ENCODE data around the gene CTAG1A. TPM values are rescaled to one million over a fixed set of nuclear protein-coding genes. Genes with fewer than 3 reads are reported as not detected.
"Not testable (repeated sequence)": the region's sequence is repeated elsewhere in the genome, so short reads cannot be mapped to it uniquely, and the experiment has no call there.

The CTAG1A gene
- polyA plus RNA-seq, result not detected
- long read RNA-seq, donor 1, result 0 reads
- long read RNA-seq, donor 2, result 0 reads
- long read RNA-seq, donor 3, result 0 reads
- long read RNA-seq, donor 4, result 0 reads
- long read RNA-seq, donor 5, result 0 reads
- long read RNA-seq, donor 6, result 0 reads
- long read RNA-seq, donor 7, result 0 reads
- long read RNA-seq, donor 8, result 0 reads
- long read RNA-seq, donor 9, result 0 reads
- long read RNA-seq, donor 10, result 0 reads

DNA sequence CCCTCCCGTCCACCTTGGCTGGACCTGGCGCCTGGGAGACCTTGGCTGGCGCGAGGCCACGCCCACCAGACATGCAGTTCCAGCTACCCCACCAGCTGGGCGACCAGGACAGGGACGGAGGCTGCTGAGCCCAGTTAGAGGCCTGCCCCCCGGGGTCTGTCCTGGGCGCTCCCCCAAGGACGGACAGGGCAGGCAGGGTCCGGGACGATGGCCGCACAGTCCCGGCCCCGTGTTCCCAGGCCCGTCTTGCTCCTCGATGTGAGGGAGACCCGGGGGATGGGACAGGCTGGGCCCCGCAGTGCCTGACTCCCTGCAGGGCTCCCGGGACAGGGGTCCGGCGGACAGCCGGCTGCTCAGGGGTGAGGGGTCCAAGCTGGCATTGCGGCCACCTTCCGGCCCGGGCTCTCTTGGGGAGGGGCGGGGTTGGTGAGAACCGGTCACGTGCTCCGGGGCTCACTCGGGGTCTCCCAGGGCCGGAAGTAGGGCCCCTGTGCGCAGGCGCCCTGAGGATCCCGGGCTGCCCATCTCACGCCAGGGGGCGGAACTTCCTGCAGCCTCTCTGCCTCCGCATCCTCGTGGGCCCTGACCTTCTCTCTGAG lies at the start of gene CTAG1A:
CTAG1A (plus strand) TSS at position 549 of the 599 bp plus-strand sequence. CDS start 74 bp downstream, outside the sequence.
- not testable (repeated sequence) for H3K27me3 ChIP-seq (ENCODE audit: control insufficient read depth in 3 of 3, insufficient read depth in 3 of 3, low read length in 3 of 3); DNase-seq; H3K36me3 ChIP-seq (ENCODE audit: control insufficient read depth in 3 of 3, insufficient read depth in 2 of 3, low read depth in 1 of 3, low read length in 3 of 3); H3K27ac ChIP-seq (ENCODE audit: low read depth in 1 of 3, low read length in 2 of 3); H3K4me1 ChIP-seq (ENCODE audit: control insufficient read depth in 3 of 3, insufficient read depth in 2 of 3, low read depth in 1 of 3, low read length in 2 of 3); FAIRE-seq; H3K4me3 ChIP-seq (ENCODE audit: low read depth in 1 of 3, low read length in 3 of 3); H3K9me3 ChIP-seq (ENCODE audit: control insufficient read depth in 2 of 2, insufficient read depth in 1 of 2, low read depth in 1 of 2, low read length in 1 of 2)
- WGBS, 3 donors, result no CpG with 5 or more reads among the region's 39 CpGs

DNA sequence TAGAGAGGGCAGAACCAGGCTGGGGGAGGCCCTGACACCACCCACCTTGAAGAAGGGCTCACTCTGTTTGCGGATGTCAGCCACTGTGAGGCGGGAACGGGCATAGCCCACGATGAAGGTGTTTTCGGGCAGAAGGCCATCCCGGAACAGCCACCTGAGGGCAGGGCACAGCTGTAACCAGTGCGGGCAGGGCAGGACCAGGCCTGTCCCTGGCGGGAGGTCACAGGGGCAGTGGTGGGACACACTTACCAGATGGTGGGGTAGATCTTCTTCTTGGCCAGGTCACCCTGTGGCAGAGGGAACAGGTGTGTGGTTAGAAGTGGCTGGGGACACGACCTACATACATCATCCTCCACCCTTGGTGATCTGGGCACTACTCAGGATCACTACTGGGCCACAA lies 49.0 kb upstream of the CTAG1A start:
- Histone ChIP-seq H3K4me1 (ENCODE audit: control insufficient read depth in 3 of 3, insufficient read depth in 2 of 3, low read depth in 1 of 3, low read length in 2 of 3) (peaks cover 0 to 11% (median 0%) of the 10 kb centered on the region in 3 donors), H3K27ac (ENCODE audit: low read depth in 1 of 3, low read length in 2 of 3) (no peak overlapping the region), H3K4me3 (ENCODE audit: low read depth in 1 of 3, low read length in 3 of 3) (no peak overlapping the region), H3K9me3 (ENCODE audit: control insufficient read depth in 2 of 2, insufficient read depth in 1 of 2, low read depth in 1 of 2, low read length in 1 of 2) (no peaks in the 10 kb centered on the region), H3K27me3 (ENCODE audit: control insufficient read depth in 3 of 3, insufficient read depth in 3 of 3, low read length in 3 of 3) (no peaks in the 10 kb centered on the region), H3K36me3 (ENCODE audit: control insufficient read depth in 3 of 3, insufficient read depth in 2 of 3, low read depth in 1 of 3, low read length in 3 of 3) (peaks cover 0 to 39% (median 0%) of the 10 kb centered on the region in 3 donors)
- FAIRE-seq (no peak), DNase-seq (no peak)
- 83 to 85% (median 84%) methylated on average over 5 to 9 of the region's 9 CpGs for WGBS, 3 donors

DNA sequence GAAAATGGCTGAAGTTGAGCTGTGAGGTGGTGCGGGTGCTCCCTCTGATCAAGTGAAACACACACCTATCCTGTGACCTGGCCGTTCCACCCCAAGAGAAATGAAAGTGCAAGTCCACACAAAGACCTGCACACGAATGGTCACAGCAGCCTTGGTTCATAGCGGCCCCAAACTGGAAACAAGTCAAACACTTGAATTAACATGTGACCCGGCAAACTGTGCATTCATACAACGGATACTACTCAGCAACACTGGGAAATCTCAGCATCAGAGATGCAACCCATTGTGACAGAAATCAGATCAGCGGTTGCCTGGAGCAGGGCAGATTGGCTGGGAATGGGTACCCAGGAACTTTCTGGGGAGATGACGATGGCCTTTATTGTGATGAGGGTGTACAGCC lies 45.9 kb upstream of the CTAG1A start:
- Histone ChIP-seq H3K36me3 (ENCODE audit: control insufficient read depth in 3 of 3, insufficient read depth in 2 of 3, low read depth in 1 of 3, low read length in 3 of 3) (peaks cover 0 to 30% (median 0%) of the 10 kb centered on the region in 3 donors), H3K4me1 (ENCODE audit: control insufficient read depth in 3 of 3, insufficient read depth in 2 of 3, low read depth in 1 of 3, low read length in 2 of 3) (peaks cover 0 to 3% (median 0%) of the 10 kb centered on the region in 3 donors), H3K9me3 (ENCODE audit: control insufficient read depth in 2 of 2, insufficient read depth in 1 of 2, low read depth in 1 of 2, low read length in 1 of 2) (no peaks in the 10 kb centered on the region), H3K27me3 (ENCODE audit: control insufficient read depth in 3 of 3, insufficient read depth in 3 of 3, low read length in 3 of 3) (no peaks in the 10 kb centered on the region), H3K27ac (ENCODE audit: low read depth in 1 of 3, low read length in 2 of 3) (no peak overlapping the region), H3K4me3 (ENCODE audit: low read depth in 1 of 3, low read length in 3 of 3) (no peak overlapping the region)
- DNase-seq (no peak), FAIRE-seq (no peak)
- 82 to 90% (median 84%) methylated on average over 8 of the region's 8 CpGs for WGBS, 3 donors

DNA sequence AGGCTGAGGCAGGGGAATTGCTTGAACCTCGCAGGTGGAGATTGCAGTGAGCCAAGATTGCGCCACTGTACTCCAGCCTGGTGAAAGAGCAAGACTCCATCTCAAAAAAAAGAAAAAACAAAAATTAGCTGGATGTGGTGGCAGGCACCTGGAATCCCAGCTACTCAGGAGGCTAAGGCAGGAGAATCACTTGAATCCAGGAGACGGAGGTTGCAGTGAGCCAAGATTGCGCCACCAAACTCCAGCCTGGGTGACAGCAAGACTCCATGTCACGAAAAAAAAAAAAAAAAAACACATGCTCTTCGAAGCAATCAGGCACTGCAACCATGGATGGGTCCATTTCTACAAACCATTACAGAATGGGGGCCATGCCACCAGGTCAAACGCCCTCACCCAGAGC lies 44.6 kb upstream of the CTAG1A start:
- H3K27me3 ChIP-seq (ENCODE audit: control insufficient read depth in 3 of 3, insufficient read depth in 3 of 3, low read length in 3 of 3); H3K27ac ChIP-seq (ENCODE audit: low read depth in 1 of 3, low read length in 2 of 3); DNase-seq; H3K9me3 ChIP-seq (ENCODE audit: control insufficient read depth in 2 of 2, insufficient read depth in 1 of 2, low read depth in 1 of 2, low read length in 1 of 2); FAIRE-seq; H3K4me1 ChIP-seq (ENCODE audit: control insufficient read depth in 3 of 3, insufficient read depth in 2 of 3, low read depth in 1 of 3, low read length in 2 of 3); H3K4me3 ChIP-seq (ENCODE audit: low read depth in 1 of 3, low read length in 3 of 3): not testable (repeated sequence)
- H3K36me3 ChIP-seq (ENCODE audit: control insufficient read depth in 3 of 3, insufficient read depth in 2 of 3, low read depth in 1 of 3, low read length in 3 of 3), result peaks cover 0 to 26% (median 0%) of the 10 kb centered on the region in 3 donors
- WGBS, 3 donors, result 81 to 92% (median 88%) methylated on average over 5 to 7 of the region's 7 CpGs

DNA sequence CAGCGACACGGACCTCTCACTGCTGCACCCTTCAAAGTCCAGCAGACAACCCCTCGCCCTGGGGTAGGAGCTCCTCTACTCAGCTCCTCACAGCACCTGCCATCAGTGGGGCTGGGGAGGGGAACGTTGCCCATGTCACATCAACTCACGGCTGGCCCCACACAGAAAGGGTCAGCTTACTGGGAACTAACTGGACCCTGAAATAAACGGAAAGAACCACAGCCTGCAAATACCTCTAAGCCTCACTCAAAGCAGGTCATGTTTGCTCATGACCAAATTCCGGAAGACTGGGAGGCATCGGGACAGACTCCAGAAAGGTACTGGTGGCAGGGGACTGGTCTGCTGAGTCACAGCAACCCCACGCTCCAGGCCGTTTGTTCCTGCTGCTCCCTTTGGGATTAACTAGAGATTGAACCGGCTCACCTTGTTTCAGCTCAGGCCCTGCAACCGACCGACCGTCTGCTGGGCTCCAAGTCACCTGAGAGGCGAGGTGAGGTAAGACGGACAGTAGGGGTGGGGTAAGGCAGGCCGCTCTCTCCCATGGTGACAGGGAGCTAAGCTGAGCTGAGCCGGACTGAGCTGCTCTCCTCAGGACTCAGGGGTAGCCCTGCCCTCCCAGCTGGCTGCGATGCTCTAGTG lies 43.9 kb upstream of the CTAG1A start:
- peaks cover 0 to 2% (median 0%) of the 10 kb centered on the region in 3 donors for H3K4me1 ChIP-seq (ENCODE audit: control insufficient read depth in 3 of 3, insufficient read depth in 2 of 3, low read depth in 1 of 3, low read length in 2 of 3)

DNA sequence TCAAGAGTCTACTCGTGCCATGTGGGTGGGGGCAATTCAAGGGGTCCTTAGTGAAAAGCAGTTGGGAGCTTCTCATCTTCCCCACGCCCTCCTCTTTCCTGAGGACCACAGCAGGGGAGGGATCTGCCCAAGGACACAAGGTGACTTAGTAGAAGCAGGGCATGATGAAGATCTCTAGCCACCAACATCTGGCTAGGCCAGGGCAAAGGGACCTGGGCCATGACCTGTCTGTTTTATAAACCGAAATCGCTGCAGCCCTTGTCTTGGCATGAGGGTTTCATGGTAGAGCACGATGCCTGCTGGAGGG lies 43.4 kb upstream of the CTAG1A start:
- H3K27ac ChIP-seq (ENCODE audit: low read depth in 1 of 3, low read length in 2 of 3), result peak overlapping the region in 1 of 3 donors; percentile 67
- FAIRE-seq (no peak), DNase-seq (no peak)
- H3K36me3 ChIP-seq (ENCODE audit: control insufficient read depth in 3 of 3, insufficient read depth in 2 of 3, low read depth in 1 of 3, low read length in 3 of 3), result peaks cover 0 to 20% (median 0%) of the 10 kb centered on the region in 3 donors
- no peaks in the 10 kb centered on the region for H3K9me3 ChIP-seq (ENCODE audit: control insufficient read depth in 2 of 2, insufficient read depth in 1 of 2, low read depth in 1 of 2, low read length in 1 of 2)
- H3K27me3 ChIP-seq (ENCODE audit: control insufficient read depth in 3 of 3, insufficient read depth in 3 of 3, low read length in 3 of 3), result no peaks in the 10 kb centered on the region
- no peak overlapping the region for H3K4me3 ChIP-seq (ENCODE audit: low read depth in 1 of 3, low read length in 3 of 3)
- 70 to 94% (median 75%) methylated on average over 5 of the region's 5 CpGs for WGBS, 3 donors
- H3K4me1 ChIP-seq (ENCODE audit: control insufficient read depth in 3 of 3, insufficient read depth in 2 of 3, low read depth in 1 of 3, low read length in 2 of 3), result peaks cover 0 to 5% (median 0%) of the 10 kb centered on the region in 3 donors

More for the DNA sequence above, 43.9 kb upstream of the CTAG1A start:
- peaks cover 0 to 20% (median 0%) of the 10 kb centered on the region in 3 donors for H3K36me3 ChIP-seq (ENCODE audit: control insufficient read depth in 3 of 3, insufficient read depth in 2 of 3, low read depth in 1 of 3, low read length in 3 of 3)
- WGBS, 3 donors, result 85 to 91% (median 86%) methylated on average over 16 to 19 of the region's 19 CpGs
- DNase-seq, result no peak
- no peak for FAIRE-seq
- H3K4me3 ChIP-seq (ENCODE audit: low read depth in 1 of 3, low read length in 3 of 3), result no peak overlapping the region
- no peaks in the 10 kb centered on the region for H3K9me3 ChIP-seq (ENCODE audit: control insufficient read depth in 2 of 2, insufficient read depth in 1 of 2, low read depth in 1 of 2, low read length in 1 of 2)
- H3K27ac ChIP-seq (ENCODE audit: low read depth in 1 of 3, low read length in 2 of 3), result peak overlapping the region in 1 of 3 donors; percentile 67
- no peaks in the 10 kb centered on the region for H3K27me3 ChIP-seq (ENCODE audit: control insufficient read depth in 3 of 3, insufficient read depth in 3 of 3, low read length in 3 of 3)

DNA sequence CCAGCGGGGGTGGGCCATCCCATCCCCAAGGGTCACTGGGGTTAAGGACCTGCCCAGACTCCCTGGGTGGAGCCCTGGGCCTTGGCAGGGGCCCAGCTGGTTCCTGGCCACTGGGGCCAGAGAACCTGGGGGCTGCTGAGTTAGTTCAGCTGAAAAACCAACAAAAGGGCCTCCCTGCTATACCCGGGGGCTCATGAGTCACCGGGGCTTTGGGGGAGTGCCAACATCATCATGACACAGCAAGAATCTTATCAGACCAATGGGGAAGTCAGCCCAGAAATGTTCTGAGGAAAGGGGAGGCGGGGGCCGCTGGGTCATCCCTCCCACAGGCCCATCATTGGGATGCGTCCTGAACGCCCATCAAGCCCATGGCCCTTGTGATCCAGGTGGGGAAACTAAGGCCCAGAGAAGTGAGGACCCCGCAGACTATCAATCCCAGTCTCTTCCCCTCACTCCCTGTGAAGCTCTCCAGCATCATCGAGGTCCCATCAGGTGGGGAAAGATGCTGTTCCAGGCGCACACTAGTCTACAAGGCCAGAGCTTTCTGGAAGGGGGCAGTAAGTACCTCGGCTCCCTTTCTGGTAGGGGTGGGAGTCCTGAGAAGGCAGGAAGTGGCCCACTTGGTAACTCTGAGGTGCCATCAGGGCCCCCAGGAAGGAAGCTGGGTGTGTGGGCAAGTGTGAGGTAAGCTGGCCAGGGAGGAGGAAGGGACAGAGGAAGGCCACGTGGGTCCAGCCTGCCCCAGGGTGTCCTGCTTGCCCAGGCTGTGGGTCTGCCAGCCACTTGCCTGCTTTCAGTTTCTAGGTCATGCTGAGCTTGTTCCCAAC lies 42.8 kb upstream of the CTAG1A start:
- no peak for DNase-seq
- 61 to 63% (median 62%) methylated on average over 7 to 12 of the region's 12 CpGs for WGBS, 3 donors
- peaks cover 0 to 20% (median 0%) of the 10 kb centered on the region in 3 donors for H3K36me3 ChIP-seq (ENCODE audit: control insufficient read depth in 3 of 3, insufficient read depth in 2 of 3, low read depth in 1 of 3, low read length in 3 of 3)
- H3K4me3 ChIP-seq (ENCODE audit: low read depth in 1 of 3, low read length in 3 of 3), result no peak overlapping the region
- FAIRE-seq, result no peak
- peak overlapping the region in 1 of 3 donors; percentile 67 for H3K27ac ChIP-seq (ENCODE audit: low read depth in 1 of 3, low read length in 2 of 3)
- H3K9me3 ChIP-seq (ENCODE audit: control insufficient read depth in 2 of 2, insufficient read depth in 1 of 2, low read depth in 1 of 2, low read length in 1 of 2), result no peaks in the 10 kb centered on the region
- no peaks in the 10 kb centered on the region for H3K27me3 ChIP-seq (ENCODE audit: control insufficient read depth in 3 of 3, insufficient read depth in 3 of 3, low read length in 3 of 3)
- peaks cover 0 to 5% (median 0%) of the 10 kb centered on the region in 3 donors for H3K4me1 ChIP-seq (ENCODE audit: control insufficient read depth in 3 of 3, insufficient read depth in 2 of 3, low read depth in 1 of 3, low read length in 2 of 3)

Measured in small intestine (tissue), 16 donors.